Measurements from ENCODE around the gene CFAP74. TPM values are rescaled to one million over a fixed set of nuclear protein-coding genes. Genes with fewer than 3 reads are reported as not detected.
"Not testable (repeated sequence)": the region's sequence is repeated elsewhere in the genome, so short reads cannot be mapped to it uniquely, and the experiment has no call there.

Gene CFAP74
- total and polyA plus RNA-seq, 5 donors from 2014 or later, result not detected

DNA sequence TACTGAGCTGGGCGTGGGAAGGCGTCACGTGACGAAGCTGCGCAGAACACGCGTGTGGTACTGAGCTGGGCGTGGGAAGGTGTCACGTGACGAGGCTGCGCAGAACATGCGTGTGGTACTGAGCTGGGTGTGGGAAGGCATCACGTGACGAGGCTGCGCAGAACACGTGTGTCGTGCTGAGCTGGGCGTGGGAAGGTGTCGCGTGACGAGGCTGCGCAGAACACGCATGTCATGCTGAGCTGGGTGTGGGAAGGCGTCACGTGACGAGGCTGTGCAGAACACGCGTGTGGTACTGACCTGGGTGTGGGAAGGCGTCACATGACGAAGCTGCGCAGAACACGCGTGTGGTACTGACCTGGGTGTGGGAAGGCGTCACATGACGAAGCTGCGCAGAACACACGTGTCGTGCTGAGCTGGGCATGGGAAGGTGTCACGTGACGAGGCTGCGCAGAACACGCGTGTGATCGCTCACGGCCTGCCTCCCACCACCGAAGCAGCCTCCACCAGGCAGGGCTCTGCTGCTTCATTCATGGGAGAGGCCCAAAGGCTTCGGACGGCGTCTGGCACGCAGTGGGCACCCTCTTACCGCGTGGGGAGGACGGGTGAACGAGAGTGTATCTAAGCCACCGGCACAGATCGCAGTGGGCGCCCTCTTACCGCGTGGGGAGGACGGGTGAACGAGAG, 24.0 kb downstream of the CFAP74 start:
- Histone ChIP-seq H3K27ac (ENCODE audit: insufficient read depth, low read length, poor library complexity, severe bottlenecking) (no peak overlapping the region), H3K4me3 (ENCODE audit: low read depth, low read length) (no peak overlapping the region), H3K4me1 (ENCODE audit: control insufficient read depth, insufficient read depth, low read length, poor library complexity, severe bottlenecking) (no peaks in the 10 kb centered on the region), H3K36me3 (ENCODE audit: control insufficient read depth, insufficient read depth, low read length) (no peaks in the 10 kb centered on the region), H3K9me3 (ENCODE audit: control insufficient read depth in 2 of 2, low read length in 2 of 2) (no peaks in the 10 kb centered on the region), H3K27me3 (ENCODE audit: control insufficient read depth, insufficient read depth, low read length) (no peaks in the 10 kb centered on the region)
- Mint-ChIP-seq H3K4me1 (no peaks in the 10 kb centered on the region), H3K36me3 (no peaks in the 10 kb centered on the region), H3K9me3 (peaks cover 0 to 2% (median 0%) of the 10 kb centered on the region in 7 donors), H3K27ac (no peak overlapping the region), H3K27me3 (peaks cover 4% of the 10 kb centered on the region), H3K4me3 (no peak overlapping the region)
- ATAC-seq (ENCODE audit: low read depth in 2 of 2) (no peak), DNase-seq (no peak)

DNA sequence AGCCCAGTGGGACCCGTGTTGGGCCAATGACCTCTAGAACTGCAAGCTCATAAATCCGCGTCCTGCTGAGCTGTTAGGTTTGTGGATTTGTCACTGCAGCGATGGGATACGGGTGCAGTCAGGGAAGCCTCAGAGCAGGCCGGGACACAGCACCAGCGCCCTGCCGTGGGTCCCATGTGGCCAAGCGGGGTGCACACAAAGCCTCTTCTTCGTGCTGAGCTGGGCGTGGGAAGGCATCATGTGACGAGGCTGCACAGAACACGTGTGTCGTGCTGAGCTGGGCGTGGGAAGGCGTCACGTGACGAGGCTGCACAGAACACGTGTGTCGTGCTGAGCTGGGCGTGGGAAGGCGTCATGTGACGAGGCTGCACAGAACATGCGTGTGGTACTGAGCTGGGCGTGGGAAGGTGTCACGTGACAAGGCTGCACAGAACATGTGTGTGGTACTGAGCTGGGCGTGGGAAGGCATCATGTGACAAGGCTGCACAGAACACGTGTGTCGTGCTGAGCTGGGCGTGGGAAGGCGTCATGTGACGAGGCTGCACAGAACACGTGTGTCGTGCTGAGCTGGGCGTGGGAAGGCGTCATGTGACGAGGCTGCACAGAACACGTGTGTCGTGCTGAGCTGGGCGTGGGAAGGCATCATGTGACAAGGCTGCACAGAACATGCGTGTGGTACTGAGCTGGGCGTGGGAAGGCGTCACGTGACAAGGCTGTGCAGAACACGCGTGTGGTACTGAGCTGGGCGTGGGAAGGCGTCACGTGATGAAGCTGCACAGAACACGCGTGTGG, 24.7 kb downstream of the CFAP74 start:
- H3K27me3 Mint-ChIP-seq, H3K27ac Mint-ChIP-seq: not testable (repeated sequence)

DNA sequence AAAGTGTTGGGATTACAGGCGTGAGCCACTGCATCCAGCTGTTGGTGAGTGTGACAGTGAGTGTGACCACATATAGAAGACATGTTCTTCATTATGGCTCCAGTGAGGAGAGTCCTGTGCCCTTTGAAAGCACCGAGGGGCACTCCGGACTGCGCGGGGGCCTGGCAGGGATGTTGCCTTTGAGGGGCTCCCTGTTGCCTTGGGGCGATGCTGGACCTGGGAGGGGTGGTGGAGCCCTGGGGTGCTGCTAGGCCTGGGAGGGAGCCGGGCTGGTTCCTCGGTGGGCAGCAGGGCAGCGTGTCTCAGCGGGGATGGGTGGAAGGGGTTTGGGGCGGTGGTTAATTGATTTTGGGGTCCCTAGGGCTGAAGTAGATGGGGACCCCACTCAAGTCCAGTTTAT, 25.5 kb downstream of the CFAP74 start:
- Histone ChIP-seq H3K36me3 (ENCODE audit: control insufficient read depth, insufficient read depth, low read length) (no peaks in the 10 kb centered on the region), H3K9me3 (ENCODE audit: control insufficient read depth in 2 of 2, low read length in 2 of 2) (no peaks in the 10 kb centered on the region), H3K4me1 (ENCODE audit: control insufficient read depth, insufficient read depth, low read length, poor library complexity, severe bottlenecking) (no peaks in the 10 kb centered on the region), H3K27me3 (ENCODE audit: control insufficient read depth, insufficient read depth, low read length) (no peaks in the 10 kb centered on the region), H3K27ac (ENCODE audit: insufficient read depth, low read length, poor library complexity, severe bottlenecking) (no peak overlapping the region), H3K4me3 (ENCODE audit: low read depth, low read length) (no peak overlapping the region)
- ATAC-seq (ENCODE audit: low read depth in 2 of 2) (no peak), DNase-seq (no peak)
- Mint-ChIP-seq H3K36me3 (no peaks in the 10 kb centered on the region), H3K9me3 (peaks cover 0 to 2% (median 0%) of the 10 kb centered on the region in 7 donors), H3K27me3 (peaks cover 4% of the 10 kb centered on the region), H3K4me3 (no peak overlapping the region), H3K27ac (peak overlapping the region in 1 of 3 donors; percentile 76), H3K4me1 (no peaks in the 10 kb centered on the region)

More for the DNA sequence above, 24.7 kb downstream of the CFAP74 start:
- not testable (repeated sequence) for H3K9me3 ChIP-seq (ENCODE audit: control insufficient read depth in 2 of 2, low read length in 2 of 2); H3K27me3 ChIP-seq (ENCODE audit: control insufficient read depth, insufficient read depth, low read length); H3K36me3 ChIP-seq (ENCODE audit: control insufficient read depth, insufficient read depth, low read length); H3K4me3 ChIP-seq (ENCODE audit: low read depth, low read length); ATAC-seq (ENCODE audit: low read depth in 2 of 2); H3K4me3 Mint-ChIP-seq; H3K4me1 Mint-ChIP-seq; DNase-seq; H3K27ac ChIP-seq (ENCODE audit: insufficient read depth, low read length, poor library complexity, severe bottlenecking); H3K9me3 Mint-ChIP-seq; H3K4me1 ChIP-seq (ENCODE audit: control insufficient read depth, insufficient read depth, low read length, poor library complexity, severe bottlenecking); H3K36me3 Mint-ChIP-seq

DNA sequence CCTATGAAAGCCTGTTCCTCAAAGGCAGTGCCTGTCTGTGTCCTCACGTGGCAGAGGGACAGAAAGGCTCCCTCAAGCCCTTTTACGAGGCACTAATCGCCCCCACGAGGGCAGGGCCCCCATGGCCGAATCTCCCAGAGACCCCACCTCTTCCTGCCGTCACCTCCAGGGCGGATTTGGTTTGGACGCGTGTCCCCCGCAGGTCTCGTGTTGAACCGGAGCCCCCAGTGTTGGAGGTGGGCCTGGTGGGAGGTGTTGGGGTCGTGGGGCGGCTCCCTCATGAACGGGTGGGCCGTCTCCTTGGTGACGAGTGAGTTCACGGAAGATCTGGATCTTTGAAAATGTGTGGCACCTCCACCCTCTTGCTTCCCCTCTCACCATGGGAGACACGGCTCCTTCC, 27.6 kb downstream of the CFAP74 start:
- Mint-ChIP-seq H3K27me3 (peaks cover 4% of the 10 kb centered on the region), H3K4me3 (no peak overlapping the region), H3K27ac (peak overlapping the region in 1 of 3 donors; percentile 64), H3K4me1 (no peaks in the 10 kb centered on the region), H3K9me3 (peaks cover 0 to 3% (median 0%) of the 10 kb centered on the region in 7 donors), H3K36me3 (no peaks in the 10 kb centered on the region)
- Histone ChIP-seq H3K27ac (ENCODE audit: insufficient read depth, low read length, poor library complexity, severe bottlenecking) (no peak overlapping the region), H3K4me3 (ENCODE audit: low read depth, low read length) (no peak overlapping the region), H3K36me3 (ENCODE audit: control insufficient read depth, insufficient read depth, low read length) (no peaks in the 10 kb centered on the region), H3K27me3 (ENCODE audit: control insufficient read depth, insufficient read depth, low read length) (no peaks in the 10 kb centered on the region), H3K4me1 (ENCODE audit: control insufficient read depth, insufficient read depth, low read length, poor library complexity, severe bottlenecking) (no peaks in the 10 kb centered on the region), H3K9me3 (ENCODE audit: control insufficient read depth in 2 of 2, low read length in 2 of 2) (no peaks in the 10 kb centered on the region)
- no peak for DNase-seq
- ATAC-seq (ENCODE audit: low read depth in 2 of 2), result no peak

DNA sequence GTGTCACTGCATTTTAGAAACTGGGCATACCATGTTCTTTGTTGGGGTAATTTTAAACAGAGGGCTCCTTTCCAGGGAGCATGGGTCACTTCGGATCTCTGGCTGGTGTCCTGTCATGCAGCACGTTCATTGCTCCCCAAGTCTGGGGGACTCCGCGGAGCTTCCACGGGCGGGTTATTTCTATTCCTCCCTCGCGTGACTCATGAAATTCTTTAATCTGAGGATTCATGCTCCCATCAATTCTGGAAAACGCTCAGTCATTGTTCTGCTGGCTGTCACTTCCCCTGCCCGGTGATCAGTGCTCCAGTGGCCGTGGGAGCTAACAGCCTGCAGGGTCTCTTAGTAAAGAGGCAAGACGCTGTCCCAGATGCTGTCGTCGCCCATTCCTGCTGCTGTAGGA, 28.1 kb downstream of the CFAP74 start:
- H3K4me1 ChIP-seq (ENCODE audit: control insufficient read depth, insufficient read depth, low read length, poor library complexity, severe bottlenecking), result no peaks in the 10 kb centered on the region
- no peaks in the 10 kb centered on the region for H3K36me3 Mint-ChIP-seq
- ATAC-seq (ENCODE audit: low read depth in 2 of 2), result no peak
- H3K4me1 Mint-ChIP-seq, result no peaks in the 10 kb centered on the region
- H3K27me3 Mint-ChIP-seq, result peaks cover 4% of the 10 kb centered on the region
- no peak overlapping the region for H3K4me3 ChIP-seq (ENCODE audit: low read depth, low read length)
- H3K27ac ChIP-seq (ENCODE audit: insufficient read depth, low read length, poor library complexity, severe bottlenecking), result no peak overlapping the region
- H3K9me3 ChIP-seq (ENCODE audit: control insufficient read depth in 2 of 2, low read length in 2 of 2), result no peaks in the 10 kb centered on the region
- no peak overlapping the region for H3K4me3 Mint-ChIP-seq
- H3K27me3 ChIP-seq (ENCODE audit: control insufficient read depth, insufficient read depth, low read length), result no peaks in the 10 kb centered on the region
- no peaks in the 10 kb centered on the region for H3K36me3 ChIP-seq (ENCODE audit: control insufficient read depth, insufficient read depth, low read length)
- H3K9me3 Mint-ChIP-seq, result peaks cover 0 to 4% (median 0%) of the 10 kb centered on the region in 7 donors
- no peak for DNase-seq
- no peak overlapping the region for H3K27ac Mint-ChIP-seq

DNA sequence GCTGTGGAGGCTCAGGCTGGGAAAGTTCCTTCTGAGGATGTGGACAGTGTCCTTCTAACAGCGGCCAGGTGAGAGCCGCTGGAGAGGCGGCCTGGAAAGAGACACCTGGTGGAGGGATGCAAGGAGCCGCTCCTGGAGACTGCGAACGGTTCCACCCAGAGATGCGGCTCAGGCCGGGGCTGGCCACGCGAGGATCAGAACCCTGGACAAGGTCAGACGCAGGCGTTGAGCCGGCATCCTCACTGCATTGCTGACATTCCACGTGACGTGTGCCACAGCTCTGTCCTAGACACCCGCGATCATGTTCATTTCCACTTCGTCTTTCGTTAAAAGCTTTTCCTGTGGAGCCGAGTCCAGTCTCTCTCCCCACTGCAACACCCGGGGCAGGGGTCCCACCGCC, 28.8 kb downstream of the CFAP74 start:
- no peak for DNase-seq
- Mint-ChIP-seq H3K4me3 (no peak overlapping the region), H3K9me3 (peaks cover 0 to 4% (median 0%) of the 10 kb centered on the region in 7 donors), H3K27me3 (peaks cover 4% of the 10 kb centered on the region), H3K4me1 (no peaks in the 10 kb centered on the region), H3K27ac (peak overlapping the region in 1 of 3 donors; percentile 89), H3K36me3 (no peaks in the 10 kb centered on the region)
- no peak overlapping the region for H3K4me3 ChIP-seq (ENCODE audit: low read depth, low read length)
- H3K36me3 ChIP-seq (ENCODE audit: control insufficient read depth, insufficient read depth, low read length), result no peaks in the 10 kb centered on the region
- no peak overlapping the region for H3K27ac ChIP-seq (ENCODE audit: insufficient read depth, low read length, poor library complexity, severe bottlenecking)
- no peaks in the 10 kb centered on the region for H3K4me1 ChIP-seq (ENCODE audit: control insufficient read depth, insufficient read depth, low read length, poor library complexity, severe bottlenecking)
- no peaks in the 10 kb centered on the region for H3K9me3 ChIP-seq (ENCODE audit: control insufficient read depth in 2 of 2, low read length in 2 of 2)
- no peak for ATAC-seq (ENCODE audit: low read depth in 2 of 2)
- H3K27me3 ChIP-seq (ENCODE audit: control insufficient read depth, insufficient read depth, low read length), result no peaks in the 10 kb centered on the region

DNA sequence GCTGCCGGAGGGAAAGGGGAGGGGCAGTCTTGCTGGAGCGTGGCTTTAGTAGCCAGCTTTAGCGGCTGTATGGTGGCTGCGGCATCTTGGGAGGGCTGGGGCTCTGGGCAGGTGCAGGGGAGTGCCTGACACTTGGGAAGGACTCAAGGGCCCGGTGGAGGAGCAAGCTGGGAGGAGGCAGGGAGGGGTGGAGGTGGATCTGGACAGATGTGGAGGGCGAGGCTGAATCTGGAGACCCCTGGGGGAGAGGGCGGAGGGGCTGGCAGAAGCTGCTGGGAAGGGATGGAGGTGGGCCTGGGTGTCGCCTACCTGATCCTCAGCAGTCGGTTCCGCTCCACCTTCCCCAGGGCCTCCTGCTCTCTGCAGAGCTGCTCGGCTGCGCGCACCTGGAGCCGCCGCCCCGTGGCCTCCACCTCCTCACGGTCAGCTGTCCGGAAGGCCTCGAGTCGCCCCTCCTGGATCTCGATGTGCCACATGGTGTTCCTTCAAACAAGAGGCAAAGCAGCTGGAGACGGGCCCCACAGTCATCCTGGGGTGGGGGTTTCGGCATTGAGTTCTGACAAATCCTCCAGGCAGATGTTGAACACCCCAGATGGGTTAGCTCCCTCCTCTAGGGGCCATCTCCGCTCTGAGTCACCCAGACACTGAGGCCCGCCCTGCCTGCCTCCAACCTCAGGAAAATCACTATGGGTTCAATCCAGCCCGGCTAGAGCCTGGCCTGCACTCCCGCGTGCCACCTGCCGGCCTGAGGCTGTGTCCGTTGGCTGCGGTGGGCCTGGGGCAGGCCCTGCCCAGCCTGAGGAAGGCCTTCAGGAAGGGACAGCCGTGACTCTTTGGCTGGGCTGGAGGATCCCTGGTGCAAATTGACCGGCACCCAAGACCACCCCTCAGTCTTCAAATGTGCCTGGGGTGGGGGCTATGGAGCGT, 29.6 kb downstream of the CFAP74 start:
- Mint-ChIP-seq H3K27me3 (no peaks in the 10 kb centered on the region), H3K4me3 (no peak overlapping the region), H3K4me1 (no peaks in the 10 kb centered on the region), H3K9me3 (peaks cover 0 to 2% (median 0%) of the 10 kb centered on the region in 7 donors), H3K36me3 (no peaks in the 10 kb centered on the region), H3K27ac (no peak overlapping the region)
- Histone ChIP-seq H3K4me3 (ENCODE audit: low read depth, low read length) (no peak overlapping the region), H3K27ac (ENCODE audit: insufficient read depth, low read length, poor library complexity, severe bottlenecking) (no peak overlapping the region), H3K4me1 (ENCODE audit: control insufficient read depth, insufficient read depth, low read length, poor library complexity, severe bottlenecking) (no peaks in the 10 kb centered on the region), H3K27me3 (ENCODE audit: control insufficient read depth, insufficient read depth, low read length) (no peaks in the 10 kb centered on the region), H3K36me3 (ENCODE audit: control insufficient read depth, insufficient read depth, low read length) (no peaks in the 10 kb centered on the region), H3K9me3 (ENCODE audit: control insufficient read depth in 2 of 2, low read length in 2 of 2) (no peaks in the 10 kb centered on the region)
- ATAC-seq (ENCODE audit: low read depth in 2 of 2), result no peak
- no peak for DNase-seq
